HG03571 (cell line): ENCODE measurements around the gene DCAKD.

Experiments used
- ATAC-seq: cut with Tn5 transposase; IDR thresholded peaks from one replicate; pipeline ENCODE4 v1.9.1; 2021; ENCODE audit not compliant: unreplicated experiment

DCAKD gene

GRCh38 chr17:44977814-44978550, 73.5 kb downstream of the DCAKD start:
- no peak for ATAC-seq

GRCh38 chr17:44977065-44977464, 74.4 kb downstream of the DCAKD start:
- ATAC-seq: no peak

DNA sequence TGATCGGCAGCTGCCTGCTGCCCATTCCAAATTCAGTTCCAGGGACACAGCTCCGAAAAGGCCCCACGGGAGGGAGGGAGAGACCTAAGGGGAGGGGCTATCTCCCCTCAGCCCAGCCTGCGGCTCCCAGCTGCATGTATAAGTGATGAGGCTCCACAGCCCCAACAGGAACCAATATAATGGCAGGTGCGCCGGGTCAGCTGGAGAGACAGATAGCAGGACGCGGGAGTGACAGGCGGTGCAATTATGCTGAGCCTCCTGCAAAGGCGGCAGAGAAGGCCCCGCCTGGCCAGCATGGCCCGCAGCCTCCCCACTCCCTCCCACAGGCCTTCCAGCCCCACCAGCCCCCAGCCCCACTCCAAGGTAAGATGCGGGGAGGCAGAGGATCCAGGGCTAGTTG, 75.2 kb downstream of the DCAKD start:
- no peak for ATAC-seq
